GM12865 (cell line): ENCODE measurements around the gene C13orf46.

ENCODE experiments used
- DNase-seq: peaks from one replicate; pipeline ENCODE4 v3.0.0; 2010; ENCODE audit warnings: low read depth
- H3K4me3 ChIP-seq: 2 replicates; pipeline ENCODE4 v1.5.1; 2011; ENCODE audit warnings: mild to moderate bottlenecking, low read depth, low read length, control low read depth
- TF ChIP-seq, protein P1 (sequence below): IDR thresholded peaks from 2 replicates; pipeline ENCODE4 v1.5.1; 2011; ENCODE audit warnings: low read length, control low read depth, low read depth, inconsistent platforms; ENCODE audit not compliant: insufficient read depth; ENCODE audit errors: missing control alignments

Gene C13orf46

DNA sequence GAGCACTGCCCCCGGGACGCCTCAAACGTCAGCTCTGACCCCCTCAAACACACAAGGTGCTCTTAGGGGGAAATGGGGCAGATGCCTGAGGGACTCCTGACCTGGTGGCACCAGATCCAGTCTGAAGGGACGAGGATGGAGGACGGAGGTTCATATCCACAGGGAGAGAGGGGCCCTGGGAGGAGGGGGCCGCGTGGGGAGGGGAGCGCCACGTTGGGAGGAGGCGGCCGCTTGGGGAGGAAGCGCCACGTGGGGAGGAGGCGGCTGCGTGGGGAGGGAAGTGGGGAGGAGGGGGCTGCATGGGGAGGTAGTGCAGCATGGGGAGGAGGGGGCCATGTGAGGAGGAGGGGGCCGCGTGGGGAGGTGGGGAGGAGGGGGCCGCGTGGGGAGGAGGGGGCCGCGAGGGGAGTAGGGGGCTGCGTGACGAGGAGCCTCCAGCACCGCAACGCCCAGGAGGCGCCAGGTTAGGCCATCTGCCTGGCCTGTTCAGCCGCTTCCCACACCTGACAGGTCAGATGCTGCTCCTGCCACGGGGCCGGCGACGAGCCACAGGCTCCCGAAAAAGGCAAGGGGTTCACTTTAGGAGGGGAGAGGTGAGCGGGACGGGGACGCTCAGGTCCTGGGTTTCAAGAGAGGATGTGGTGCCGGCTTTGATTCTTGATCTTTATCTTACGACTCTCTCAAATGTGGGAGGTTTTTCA lies 36.7 kb upstream of the C13orf46 start:
- H3K4me3 ChIP-seq = no peak overlapping the region
- TF ChIP-seq, protein P1, sequence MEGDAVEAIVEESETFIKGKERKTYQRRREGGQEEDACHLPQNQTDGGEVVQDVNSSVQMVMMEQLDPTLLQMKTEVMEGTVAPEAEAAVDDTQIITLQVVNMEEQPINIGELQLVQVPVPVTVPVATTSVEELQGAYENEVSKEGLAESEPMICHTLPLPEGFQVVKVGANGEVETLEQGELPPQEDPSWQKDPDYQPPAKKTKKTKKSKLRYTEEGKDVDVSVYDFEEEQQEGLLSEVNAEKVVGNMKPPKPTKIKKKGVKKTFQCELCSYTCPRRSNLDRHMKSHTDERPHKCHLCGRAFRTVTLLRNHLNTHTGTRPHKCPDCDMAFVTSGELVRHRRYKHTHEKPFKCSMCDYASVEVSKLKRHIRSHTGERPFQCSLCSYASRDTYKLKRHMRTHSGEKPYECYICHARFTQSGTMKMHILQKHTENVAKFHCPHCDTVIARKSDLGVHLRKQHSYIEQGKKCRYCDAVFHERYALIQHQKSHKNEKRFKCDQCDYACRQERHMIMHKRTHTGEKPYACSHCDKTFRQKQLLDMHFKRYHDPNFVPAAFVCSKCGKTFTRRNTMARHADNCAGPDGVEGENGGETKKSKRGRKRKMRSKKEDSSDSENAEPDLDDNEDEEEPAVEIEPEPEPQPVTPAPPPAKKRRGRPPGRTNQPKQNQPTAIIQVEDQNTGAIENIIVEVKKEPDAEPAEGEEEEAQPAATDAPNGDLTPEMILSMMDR = no peak
- DNase-seq = no peak

DNA sequence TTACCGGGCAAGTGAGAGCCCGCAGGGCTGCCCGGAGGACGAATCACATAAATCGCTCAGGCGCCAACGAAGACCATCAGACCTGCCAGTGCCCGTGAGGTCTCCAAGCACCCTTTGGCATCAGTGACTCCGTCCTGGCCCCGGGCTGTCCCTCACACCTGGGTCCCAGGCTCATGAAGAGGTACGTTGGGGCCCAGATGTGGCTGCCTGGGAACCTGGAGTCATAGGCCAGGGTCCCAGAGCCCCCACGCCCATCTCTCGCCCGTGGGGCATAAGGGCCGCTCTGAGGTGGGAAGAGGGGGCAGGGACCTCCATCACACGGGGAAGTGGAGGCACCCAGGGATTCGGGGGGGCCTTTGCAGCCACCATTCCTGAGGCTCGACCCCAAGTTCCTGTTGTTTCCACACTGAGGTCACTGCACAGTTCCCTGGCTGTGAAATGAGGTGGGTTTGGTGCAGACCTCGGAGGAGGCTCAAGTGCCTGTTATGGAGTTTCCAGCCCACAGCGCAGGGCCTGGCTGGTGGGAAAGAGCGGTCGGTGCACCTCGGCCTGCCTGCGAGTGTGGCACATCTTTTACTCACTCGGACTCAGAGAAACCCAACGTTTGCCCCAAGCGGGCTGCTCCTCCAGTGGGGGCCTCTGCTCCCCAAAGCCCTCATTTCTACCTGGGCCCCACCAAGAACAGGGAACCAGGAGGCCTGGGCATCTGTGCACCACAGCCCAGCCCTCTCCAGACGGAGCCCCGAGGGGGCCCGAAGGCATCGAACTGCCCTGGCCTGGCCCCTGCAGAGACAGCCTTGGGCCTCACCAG lies 35.9 kb upstream of the C13orf46 start:
- DNase-seq = no peak
- TF ChIP-seq, protein P1 = no peak
- H3K4me3 ChIP-seq = no peak overlapping the region

DNA sequence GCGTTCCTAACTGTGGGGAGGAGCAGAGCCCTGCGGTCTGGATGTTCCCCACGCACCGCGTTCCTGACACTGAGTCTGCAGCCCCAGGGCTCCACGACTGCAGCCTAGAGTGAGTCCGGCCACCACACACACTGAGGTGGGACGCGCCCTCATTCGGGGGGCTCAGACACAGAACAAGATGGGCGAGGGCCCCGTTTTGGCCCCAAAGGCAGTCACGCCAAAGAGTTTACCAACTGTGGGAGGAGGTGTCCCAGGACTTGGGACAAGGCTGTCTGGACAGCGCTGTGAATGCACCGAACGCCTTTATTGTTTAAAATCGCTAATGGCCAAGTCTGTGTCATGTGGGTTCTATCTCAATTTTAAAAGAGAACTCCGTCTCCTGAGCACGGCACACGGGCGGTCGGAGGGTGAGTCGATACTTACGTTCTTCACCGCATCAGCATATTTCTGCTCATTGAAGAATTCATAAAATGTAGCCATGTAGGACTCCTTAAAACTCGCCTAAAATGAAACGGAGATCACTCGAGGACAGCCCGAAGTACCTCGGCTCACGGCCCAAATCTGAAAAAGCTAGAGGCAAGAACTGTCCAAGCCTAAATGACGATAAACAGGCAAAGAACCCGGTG lies 35.2 kb upstream of the C13orf46 start:
- H3K4me3 ChIP-seq = no peak overlapping the region
- DNase-seq = no peak

DNA sequence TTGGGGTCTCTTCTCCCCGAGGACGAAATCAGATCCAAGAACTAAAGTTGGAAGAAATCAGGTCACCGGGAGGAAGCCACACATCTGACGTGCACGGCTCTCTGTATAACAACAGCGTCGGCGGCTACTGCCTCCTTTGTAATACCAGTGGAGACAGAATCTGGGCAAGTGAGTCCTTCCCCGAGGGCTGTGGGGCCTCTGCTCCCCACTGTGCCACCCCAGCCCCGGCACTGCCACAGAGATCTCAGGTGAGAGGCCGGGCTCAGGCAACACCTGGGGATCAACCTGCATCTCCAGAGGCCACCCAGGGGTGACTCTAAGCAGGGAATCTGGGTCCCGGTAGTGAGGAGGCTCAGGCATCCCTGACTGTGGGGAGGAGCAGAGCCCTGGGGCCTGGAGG lies 33.7 kb upstream of the C13orf46 start:
- H3K4me3 ChIP-seq = no peak overlapping the region
- no peak for DNase-seq
- TF ChIP-seq, protein P1 = no peak

More for the DNA sequence above, 35.2 kb upstream of the C13orf46 start:
- TF ChIP-seq, protein P1 = no peak

DNA sequence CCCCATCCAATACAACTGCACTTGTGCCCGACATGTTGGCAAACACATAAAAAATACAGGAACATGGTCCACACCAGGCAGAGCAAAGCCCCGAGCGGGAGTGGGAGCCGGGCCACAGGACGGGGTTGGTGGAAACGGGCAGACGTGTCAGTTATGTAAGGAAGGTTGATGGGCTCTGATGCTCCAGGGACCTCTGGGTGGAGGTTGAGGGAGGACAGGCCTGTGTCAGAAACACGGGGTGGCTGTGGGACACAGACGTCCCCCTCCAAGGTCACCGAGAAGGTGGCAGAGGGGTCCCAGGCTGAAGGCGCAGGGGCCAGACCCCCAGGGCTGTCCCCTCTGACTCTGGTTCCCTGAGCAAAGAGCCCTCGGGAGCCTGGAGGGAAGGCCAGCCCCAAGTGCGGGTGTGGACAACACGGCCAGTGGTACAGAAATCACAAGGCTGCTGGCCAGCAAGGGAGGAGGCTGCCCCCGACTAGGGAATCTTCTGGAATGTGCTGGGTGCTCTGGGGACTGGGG lies 31.4 kb upstream of the C13orf46 start:
- no peak for DNase-seq
- TF ChIP-seq, protein P1 = no peak
- H3K4me3 ChIP-seq = no peak overlapping the region

DNA sequence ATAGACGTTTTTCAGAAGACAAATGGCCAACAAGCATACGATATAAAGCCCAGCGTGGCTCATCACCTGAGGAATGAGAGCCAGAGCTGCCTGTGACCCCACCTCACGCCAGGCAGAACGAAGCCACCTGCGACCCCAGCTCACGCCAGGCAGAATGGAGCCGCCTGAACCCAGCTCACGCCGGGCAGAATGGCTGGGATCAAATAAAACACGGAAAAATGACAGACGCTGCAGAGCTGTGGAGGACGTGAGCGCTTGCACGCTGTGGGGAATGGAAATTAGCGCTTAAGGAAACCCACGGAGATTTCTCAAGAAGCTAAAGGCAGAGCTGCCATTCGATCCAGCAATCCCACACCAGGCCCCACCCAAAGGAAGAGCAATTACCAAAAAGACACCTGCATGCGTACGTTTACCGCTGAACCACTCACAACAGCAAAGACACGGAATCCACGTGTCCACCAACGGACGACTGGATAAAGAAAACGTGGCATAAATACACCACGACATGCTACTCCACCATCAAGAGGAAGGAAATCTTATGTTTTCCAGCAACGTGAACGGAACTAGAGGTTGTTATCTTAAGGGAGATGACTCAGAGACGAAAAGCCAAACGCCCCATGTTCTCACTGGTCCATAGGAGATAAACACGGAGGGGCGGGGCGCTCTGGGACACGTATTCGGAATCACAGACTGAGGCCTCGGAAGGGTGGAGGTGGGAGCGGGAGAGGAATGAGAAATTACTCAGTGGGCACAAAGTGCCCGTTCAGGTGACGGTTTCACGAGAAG lies 30.7 kb upstream of the C13orf46 start:
- no peak overlapping the region for H3K4me3 ChIP-seq
- DNase-seq = no peak
- TF ChIP-seq, protein P1 = no peak
